PFSK-1 (cell line): Measurements from ENCODE around the gene ZNF366.

Experiments used
- FOXP2 ChIP-seq: optimal IDR thresholded peaks from 2 replicates; pipeline ENCODE3; 2011; ENCODE audit warnings: borderline replicate concordance, control low read depth, inconsistent platforms; ENCODE audit not compliant: insufficient read depth; ENCODE audit errors: extremely low read length, extremely low read depth
- POLR2AphosphoS5 ChIP-seq: IDR thresholded peaks from 2 replicates; pipeline ENCODE4 v1.6.1; 2012; ENCODE audit warnings: low read depth, mild to moderate bottlenecking, control low read depth, low read length, moderate library complexity
- SIN3A ChIP-seq: IDR thresholded peaks from 2 replicates; pipeline ENCODE4 v1.6.1; 2012; ENCODE audit warnings: mild to moderate bottlenecking, low read length, moderate library complexity, borderline replicate concordance; ENCODE audit not compliant: insufficient read depth
- TAF1 ChIP-seq: IDR thresholded peaks from 2 replicates; pipeline ENCODE4 v1.6.1; 2012; ENCODE audit warnings: low read length, control low read depth, borderline replicate concordance; ENCODE audit not compliant: insufficient read depth
- TF ChIP-seq, protein P1 (sequence below), 2 experiments: IDR thresholded peaks; 2 replicates each; pipeline versions ENCODE4 v1.6.1 to v1.8.0; 2011 to 2012; ENCODE audit warnings: low read depth in 2 of 2, low read length in 2 of 2, control low read depth in 1 of 2, inconsistent platforms in 1 of 2, mild to moderate bottlenecking in 1 of 2, moderate library complexity in 1 of 2; ENCODE audit not compliant: insufficient read depth in 1 of 2

ZNF366 gene

DNA sequence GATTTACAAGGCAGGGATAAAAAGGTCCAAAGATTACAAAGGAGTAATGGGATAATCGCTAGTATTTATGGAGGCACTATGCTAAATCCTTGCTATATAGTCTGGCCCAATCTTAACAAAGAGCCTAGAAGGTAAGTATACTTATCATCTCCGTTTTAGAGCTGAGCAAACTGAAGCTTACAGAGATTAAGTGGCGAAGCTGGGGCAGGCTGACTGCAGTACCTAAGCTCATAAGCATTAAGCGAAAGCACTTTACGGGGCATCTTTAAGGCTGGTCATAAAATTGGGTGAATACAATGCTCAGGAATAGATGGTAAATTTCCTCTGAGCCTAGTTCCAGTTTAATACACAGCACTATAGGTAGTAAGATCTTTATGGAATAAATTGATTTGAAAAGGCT, 30.0 kb upstream of the ZNF366 start:
- TF ChIP-seq TAF1 (no peak), SIN3A (no peak)
- TF ChIP-seq, protein P1, sequence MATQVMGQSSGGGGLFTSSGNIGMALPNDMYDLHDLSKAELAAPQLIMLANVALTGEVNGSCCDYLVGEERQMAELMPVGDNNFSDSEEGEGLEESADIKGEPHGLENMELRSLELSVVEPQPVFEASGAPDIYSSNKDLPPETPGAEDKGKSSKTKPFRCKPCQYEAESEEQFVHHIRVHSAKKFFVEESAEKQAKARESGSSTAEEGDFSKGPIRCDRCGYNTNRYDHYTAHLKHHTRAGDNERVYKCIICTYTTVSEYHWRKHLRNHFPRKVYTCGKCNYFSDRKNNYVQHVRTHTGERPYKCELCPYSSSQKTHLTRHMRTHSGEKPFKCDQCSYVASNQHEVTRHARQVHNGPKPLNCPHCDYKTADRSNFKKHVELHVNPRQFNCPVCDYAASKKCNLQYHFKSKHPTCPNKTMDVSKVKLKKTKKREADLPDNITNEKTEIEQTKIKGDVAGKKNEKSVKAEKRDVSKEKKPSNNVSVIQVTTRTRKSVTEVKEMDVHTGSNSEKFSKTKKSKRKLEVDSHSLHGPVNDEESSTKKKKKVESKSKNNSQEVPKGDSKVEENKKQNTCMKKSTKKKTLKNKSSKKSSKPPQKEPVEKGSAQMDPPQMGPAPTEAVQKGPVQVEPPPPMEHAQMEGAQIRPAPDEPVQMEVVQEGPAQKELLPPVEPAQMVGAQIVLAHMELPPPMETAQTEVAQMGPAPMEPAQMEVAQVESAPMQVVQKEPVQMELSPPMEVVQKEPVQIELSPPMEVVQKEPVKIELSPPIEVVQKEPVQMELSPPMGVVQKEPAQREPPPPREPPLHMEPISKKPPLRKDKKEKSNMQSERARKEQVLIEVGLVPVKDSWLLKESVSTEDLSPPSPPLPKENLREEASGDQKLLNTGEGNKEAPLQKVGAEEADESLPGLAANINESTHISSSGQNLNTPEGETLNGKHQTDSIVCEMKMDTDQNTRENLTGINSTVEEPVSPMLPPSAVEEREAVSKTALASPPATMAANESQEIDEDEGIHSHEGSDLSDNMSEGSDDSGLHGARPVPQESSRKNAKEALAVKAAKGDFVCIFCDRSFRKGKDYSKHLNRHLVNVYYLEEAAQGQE (IDR thresholded peaks at IDR 0.05; ENCODE audit: insufficient read depth in 1 of 2, low read depth in 2 of 2, low read length in 2 of 2): no peak

DNA sequence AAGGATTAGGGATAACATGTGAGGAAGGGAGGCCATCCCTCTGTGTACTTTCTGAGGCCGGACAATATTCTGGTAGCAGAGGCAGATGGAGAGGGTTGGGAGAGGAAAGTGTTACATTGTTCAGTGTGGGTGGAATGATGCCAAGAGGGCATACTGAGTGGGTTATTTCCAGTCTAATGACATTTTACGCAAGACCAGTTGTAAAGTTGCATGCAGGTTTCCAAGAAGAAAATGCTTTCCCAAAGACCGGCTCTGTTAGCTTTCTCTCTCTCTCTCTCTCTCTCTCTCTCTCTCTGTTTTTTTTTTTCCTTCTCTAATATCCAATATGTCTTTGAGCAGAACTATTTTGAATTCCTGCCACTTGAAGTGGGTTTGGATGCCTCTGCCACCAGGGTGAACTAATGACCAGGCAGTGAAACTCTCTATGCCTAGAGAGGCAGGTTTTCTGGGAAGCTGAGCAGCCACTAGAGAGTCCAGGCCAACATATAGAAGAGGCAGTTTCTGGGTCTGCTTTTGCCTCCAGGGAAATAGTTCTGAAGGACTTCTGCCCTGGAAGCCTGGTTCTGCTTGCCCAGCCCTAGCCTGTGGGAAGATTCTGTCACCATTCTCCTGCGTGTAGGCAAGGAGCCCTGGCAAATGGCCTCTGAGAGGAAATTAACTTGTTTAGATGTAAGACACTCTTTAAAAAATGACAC, 24.4 kb upstream of the ZNF366 start:
- TF ChIP-seq FOXP2: no peak
- TF ChIP-seq SIN3A: no peak
- no peak for TF ChIP-seq TAF1
- no peak for TF ChIP-seq POLR2AphosphoS5
- TF ChIP-seq, protein P1 (IDR thresholded peaks at IDR 0.05; ENCODE audit: insufficient read depth in 1 of 2, low read depth in 2 of 2, low read length in 2 of 2): no peak

DNA sequence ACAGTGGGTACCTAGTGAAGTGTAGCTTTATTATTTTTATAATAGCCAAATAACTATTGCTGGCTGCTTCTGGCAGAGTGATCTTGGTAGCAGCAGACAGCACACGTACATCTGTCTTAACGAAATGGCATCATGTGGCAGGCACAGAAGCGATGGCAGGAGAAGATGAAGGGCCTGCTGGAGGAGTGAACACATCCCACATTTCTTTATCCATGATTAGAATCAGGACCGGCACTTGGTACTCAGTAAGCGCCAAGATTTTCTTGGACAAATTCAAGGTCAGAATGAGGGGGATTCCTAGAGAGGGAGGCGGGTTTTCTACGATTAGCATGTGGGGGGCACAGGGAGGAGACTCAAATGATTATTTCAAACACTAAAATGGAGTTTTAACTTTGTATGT, 23.0 kb upstream of the ZNF366 start:
- TF ChIP-seq FOXP2: no peak
- TF ChIP-seq SIN3A: no peak
- TF ChIP-seq TAF1: no peak
- TF ChIP-seq POLR2AphosphoS5: no peak
- TF ChIP-seq, protein P1 (IDR thresholded peaks at IDR 0.05; ENCODE audit: insufficient read depth in 1 of 2, low read depth in 2 of 2, low read length in 2 of 2): no peak

DNA sequence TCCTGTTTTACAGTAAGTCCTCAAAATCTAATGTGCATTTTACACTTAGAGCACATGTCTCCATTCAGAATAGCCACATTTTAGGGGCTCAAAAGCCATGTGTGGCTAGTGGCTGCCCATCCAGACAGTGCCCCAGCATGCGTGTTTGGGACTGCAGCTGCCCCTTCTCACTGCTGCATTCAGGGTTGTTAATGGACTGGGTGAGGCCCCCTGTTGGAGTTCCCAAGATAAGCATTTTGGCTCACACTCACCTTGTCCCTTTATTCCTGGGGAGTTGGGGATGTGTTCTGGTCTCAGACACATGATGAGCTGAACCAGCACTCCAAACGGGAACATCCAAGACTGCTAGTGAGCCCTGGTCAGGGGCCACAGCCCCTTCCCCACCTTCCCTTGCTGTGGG, 22.2 kb upstream of the ZNF366 start:
- TF ChIP-seq FOXP2 (no peak), POLR2AphosphoS5 (no peak), TAF1 (no peak), SIN3A (no peak)
- TF ChIP-seq, protein P1 (IDR thresholded peaks at IDR 0.05; ENCODE audit: insufficient read depth in 1 of 2, low read depth in 2 of 2, low read length in 2 of 2): no peak

DNA sequence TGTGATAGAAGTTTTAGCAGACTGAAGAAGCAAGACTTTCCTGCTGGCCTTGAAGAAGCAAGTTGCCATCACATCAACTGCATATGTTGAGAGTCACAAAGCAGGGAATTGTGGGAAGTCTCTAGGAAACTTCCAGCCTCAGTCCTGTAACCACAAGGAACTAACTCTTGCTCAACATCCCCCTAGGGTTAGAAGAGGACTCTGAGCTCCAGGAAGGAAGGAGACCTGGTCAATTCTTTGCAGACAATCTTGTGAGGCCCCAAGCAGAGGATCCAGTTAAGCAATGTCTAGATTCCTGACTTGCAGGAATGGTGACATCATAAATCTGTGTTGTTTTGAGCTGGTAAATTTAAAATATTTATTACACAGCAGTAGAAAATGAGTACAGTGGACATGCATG, 18.6 kb upstream of the ZNF366 start:
- TF ChIP-seq FOXP2: no peak
- TF ChIP-seq SIN3A: no peak
- TF ChIP-seq, protein P1 (IDR thresholded peaks at IDR 0.05; ENCODE audit: insufficient read depth in 1 of 2, low read depth in 2 of 2, low read length in 2 of 2): no peak
- no peak for TF ChIP-seq TAF1
- no peak for TF ChIP-seq POLR2AphosphoS5
